ENCODE measurements around the gene CCBE1.

Gene CCBE1

GRCh38 chr18:59420244-59420643 is 277.0 kb downstream of the CCBE1 start:
- ChIA-PET POLR2A (no interaction called here), CTCF (no interaction called here)
- TF ChIP-seq CTCF (IDR thresholded peaks at IDR 0.05; ENCODE audit: insufficient read depth, low read length, missing control alignments), result no peak
- DNase-seq (ENCODE audit: low read depth, low spot score), result no peak
- H3K4me3 ChIP-seq (ENCODE audit: low read depth, low read length), result no peak overlapping the region

GRCh38 chr18:59419386-59419785 is 277.8 kb downstream of the CCBE1 start:
- ChIA-PET POLR2A (no interaction called here), CTCF (interaction anchor here (1.6 to 1.7 kb wide), 2 partner anchors 40 to 170 kb away, joined by 4 to 8 read pairs; no protein-coding TSS in a partner anchor)
- no peak for DNase-seq (ENCODE audit: low read depth, low spot score)
- no peak for TF ChIP-seq CTCF (IDR thresholded peaks at IDR 0.05; ENCODE audit: insufficient read depth, low read length, missing control alignments)
- H3K4me3 ChIP-seq (ENCODE audit: low read depth, low read length), result no peak overlapping the region

- H3K4me3 ChIP-seq (ENCODE audit: low read depth, low read length), result no peak overlapping the region
- ChIA-PET POLR2A (no interaction called here), CTCF (interaction anchor here (1.5 to 1.8 kb wide), 2 partner anchors 14 to 168 kb away, joined by 4 to 8 read pairs; no protein-coding TSS in a partner anchor)
- no peak for TF ChIP-seq CTCF (IDR thresholded peaks at IDR 0.05; ENCODE audit: insufficient read depth, low read length, missing control alignments)
- no peak for DNase-seq (ENCODE audit: low read depth, low spot score)
Observed at GRCh38 chr18:59416818-59417217, 280.4 kb downstream of the CCBE1 start.

GRCh38 chr18:59414111-59414653 is 283.0 kb downstream of the CCBE1 start:
- no peak for TF ChIP-seq CTCF (IDR thresholded peaks at IDR 0.05; ENCODE audit: insufficient read depth, low read length, missing control alignments)
- no peak for DNase-seq (ENCODE audit: low read depth, low spot score)
- H3K4me3 ChIP-seq (ENCODE audit: low read depth, low read length), result no peak overlapping the region
- POLR2A ChIA-PET, result no interaction called here
- CTCF ChIA-PET, result interaction anchor here (2.1 kb wide), 1 partner anchor 11 kb away, joined by 11 read pairs; no protein-coding TSS in a partner anchor

GRCh38 chr18:59402432-59403090 is 294.7 kb downstream of the CCBE1 start:
- H3K4me3 ChIP-seq (ENCODE audit: low read depth, low read length), result no peak overlapping the region
- peak; percentile 97 for TF ChIP-seq CTCF (IDR thresholded peaks at IDR 0.05; ENCODE audit: insufficient read depth, low read length, missing control alignments)
- DNase-seq (ENCODE audit: low read depth, low spot score), result peak; percentile 17
- ChIA-PET POLR2A (no interaction called here), CTCF (interaction anchor here (0.6 to 7.3 kb wide), 77 partner anchors 9 to 634 kb away, joined by 3 to 230 read pairs (median 6); partner anchors contain the start of genes CPLX4, LMAN1, RAX and SEC11C)

- TF ChIP-seq CTCF (IDR thresholded peaks at IDR 0.05; ENCODE audit: insufficient read depth, low read length, missing control alignments), result no peak
- CTCF ChIA-PET, result interaction anchor here (0.6 to 7.3 kb wide), 8 partner anchors 41 to 631 kb away, joined by 3 to 230 read pairs (median 3); no protein-coding TSS in a partner anchor
- POLR2A ChIA-PET, result no interaction called here
- H3K4me3 ChIP-seq (ENCODE audit: low read depth, low read length), result no peak overlapping the region
- no peak for DNase-seq (ENCODE audit: low read depth, low spot score)
Observed at GRCh38 chr18:59400407-59400806, 296.8 kb downstream of the CCBE1 start.

Data from AG04449 (cell line).